NCI-H146 (cell line): ENCODE measurements around the gene EPGN.
A peak's percentile ranks its signal among the peaks of the same experiment; 100 is the strongest.

Source experiments
- DNase-seq: peaks from one replicate; lab custom pipeline; 2025; lab: John Stamatoyannopoulos, UW

EPGN gene

GRCh38 chr4:74311696-74312313 lies 3.5 kb downstream of the EPGN start:
- peak; percentile 51 for DNase-seq

GRCh38 chr4:74314329-74314728 lies 6.1 kb downstream of the EPGN start:
- DNase-seq, result no peak

- no peak for DNase-seq
Observed at GRCh38 chr4:74314944-74315343, 6.7 kb downstream of the EPGN start.

GRCh38 chr4:74315376-74315775 lies 7.1 kb downstream of the EPGN start:
- DNase-seq, result no peak

- DNase-seq, result no peak
Observed at GRCh38 chr4:74316397-74316796, 8.1 kb downstream of the EPGN start.

GRCh38 chr4:74317616-74318246 lies 9.5 kb downstream of the EPGN start:
- no peak for DNase-seq

GRCh38 chr4:74318276-74318675 lies 10.0 kb downstream of the EPGN start:
- DNase-seq, result no peak

- DNase-seq, result no peak
Observed at GRCh38 chr4:74319470-74319869, 11.2 kb downstream of the EPGN start.

- DNase-seq, result peak; percentile 33
Observed at GRCh38 chr4:74320559-74321118, 12.4 kb downstream of the EPGN start.

GRCh38 chr4:74322301-74322700 lies 14.0 kb downstream of the EPGN start:
- DNase-seq, result no peak

GRCh38 chr4:74323663-74324062 lies 15.4 kb downstream of the EPGN start:
- DNase-seq, result no peak

GRCh38 chr4:74324262-74324661 lies 16.0 kb downstream of the EPGN start:
- DNase-seq, result no peak

GRCh38 chr4:74325886-74326285 lies 17.6 kb downstream of the EPGN start:
- DNase-seq, result no peak

- no peak for DNase-seq
Observed at GRCh38 chr4:74327762-74328161, 19.5 kb downstream of the EPGN start.

GRCh38 chr4:74328501-74328900 lies 20.2 kb downstream of the EPGN start:
- DNase-seq, result no peak

- no peak for DNase-seq
Observed at GRCh38 chr4:74329307-74329706, 21.0 kb downstream of the EPGN start.

GRCh38 chr4:74330295-74330750 lies 22.1 kb downstream of the EPGN start:
- no peak for DNase-seq

GRCh38 chr4:74331252-74331651 lies 23.0 kb downstream of the EPGN start:
- DNase-seq, result no peak

GRCh38 chr4:74331944-74332343 lies 23.7 kb downstream of the EPGN start:
- no peak for DNase-seq

GRCh38 chr4:74334636-74335035 lies 26.4 kb downstream of the EPGN start:
- DNase-seq, result no peak

GRCh38 chr4:74335341-74336021 lies 27.2 kb downstream of the EPGN start:
- no peak for DNase-seq

- DNase-seq, result no peak
Observed at GRCh38 chr4:74338792-74339333, 30.6 kb downstream of the EPGN start.

GRCh38 chr4:74339501-74339900 lies 31.2 kb downstream of the EPGN start:
- no peak for DNase-seq
